Measurements from ENCODE around the gene PLEKHG5.

Gene PLEKHG5

GRCh38 chr1:6475381-6476133 is 15.9 kb downstream of the PLEKHG5 start:
- peak; percentile 81 for DNase-seq

GRCh38 chr1:6474815-6475282 is 16.6 kb downstream of the PLEKHG5 start:
- DNase-seq = no peak

- no peak for DNase-seq
These were observed 17.3 kb downstream of the PLEKHG5 start for GRCh38 chr1:6473974-6474814.

- no peak for DNase-seq
These were observed 18.3 kb downstream of the PLEKHG5 start for GRCh38 chr1:6473156-6473555.

- DNase-seq = no peak
These were observed 19.1 kb downstream of the PLEKHG5 start for GRCh38 chr1:6472391-6472790.

GRCh38 chr1:6471970-6472368 is 19.5 kb downstream of the PLEKHG5 start:
- DNase-seq = no peak

- DNase-seq = no peak
These were observed 20.1 kb downstream of the PLEKHG5 start for GRCh38 chr1:6471086-6471969.

GRCh38 chr1:6470132-6471085 is 21.1 kb downstream of the PLEKHG5 start:
- no peak for DNase-seq

- DNase-seq = no peak
These were observed 22.6 kb downstream of the PLEKHG5 start for GRCh38 chr1:6468729-6469461.

GRCh38 chr1:6467744-6468688 is 23.5 kb downstream of the PLEKHG5 start:
- DNase-seq = no peak

GRCh38 chr1:6467224-6467623 is 24.2 kb downstream of the PLEKHG5 start:
- no peak for DNase-seq

GRCh38 chr1:6466751-6467150 is 24.7 kb downstream of the PLEKHG5 start:
- no peak for DNase-seq

GRCh38 chr1:6466023-6466422 is 25.4 kb downstream of the PLEKHG5 start, which contains the start of gene TNFRSF25:
TNFRSF25 (minus strand) TSS chr1:6466173; CDS start chr1:6466107, 66 bp downstream.
- DNase-seq = peak; percentile 65

- peak; percentile 56 for DNase-seq
These were observed 25.9 kb downstream of the PLEKHG5 start for GRCh38 chr1:6465461-6466005.

GRCh38 chr1:6464915-6465314 is 26.6 kb downstream of the PLEKHG5 start:
- DNase-seq = no peak

GRCh38 chr1:6464514-6464836 is 27.0 kb downstream of the PLEKHG5 start:
- DNase-seq = peak; percentile 59

GRCh38 chr1:6463120-6463412 is 28.4 kb downstream of the PLEKHG5 start:
- no peak for DNase-seq

GRCh38 chr1:6462412-6463119 is 28.9 kb downstream of the PLEKHG5 start:
- DNase-seq = no peak
